Testis (tissue), 3 donors: Measurements from ENCODE around the gene RBM3. TPM values are rescaled to one million over a fixed set of nuclear protein-coding genes. Genes with fewer than 3 reads are reported as not detected.

Experiments
- DNase-seq: peaks from one replicate; pipeline ENCODE4 v3.0.0-alpha.2; 2019
- H3K27ac ChIP-seq, 2 donors: fragments of 200-600 bp; sonication (generic); one replicate each; pipeline ENCODE4 v1.5.1; 2019
- H3K27me3 ChIP-seq: fragments of 200-600 bp; sonication (generic); one replicate; pipeline ENCODE4 v1.5.1; 2019
- H3K36me3 ChIP-seq: fragments of 200-600 bp; sonication (generic); one replicate; pipeline ENCODE4 v1.5.1; 2017; ENCODE audit warnings: low read depth; ENCODE audit errors: missing control alignments
- H3K4me1 ChIP-seq: fragments of 200-600 bp; sonication (generic); one replicate; pipeline ENCODE4 v1.5.1; 2019
- H3K4me3 ChIP-seq, 2 donors: fragments of 200-600 bp; sonication (generic); one replicate each; pipeline ENCODE4 v1.5.1; 2017 to 2019
- H3K9me3 ChIP-seq: fragments of 200-600 bp; sonication (generic); one replicate; pipeline ENCODE4 v1.5.1; 2017
- CTCF ChIP-seq, 3 experiments: fragments of 450-650 bp in 2 of 3; fragments of 200-600 bp in 1 of 3; sonication (generic) in 1 of 3; IDR thresholded peaks; one replicate each; pipeline ENCODE4 v1.5.1; 2016 to 2019; ENCODE audit warnings: antibody characterized with exemption in 3 of 3, mild to moderate bottlenecking in 2 of 3, moderate library complexity in 1 of 3
- POLR2A ChIP-seq: fragments of 450-650 bp; IDR thresholded peaks from one replicate; pipeline ENCODE4 v1.6.1; 2017; ENCODE audit warnings: antibody characterized with exemption, mild to moderate bottlenecking, moderate library complexity
- WGBS, 2 donors: methylation state at CpG; one replicate each; pipeline ENCODE4 v1.1.5; 2018; 5-methylcytosine and 5-hydroxymethylcytosine counted together
- intact Hi-C: fragments of 100-400 bp; cut with DNase I; formaldehyde crosslinking; loops from one replicate; pipeline ENCODE4 v1.15.1; 2023; ENCODE audit warnings: low total_unique reads
- polyA plus RNA-seq: library from polyadenylated mRNA; stranded (reverse); fragments of 350-450 nt; fragmentation: Illumina TruSeq; extraction: RNeasy Lipid Tissue Mini Kit (QIAGEN cat#74804); gene quantifications from one replicate; pipeline ENCODE4 v1.2.3, GENCODE V29; 2014; ENCODE audit warnings: low read depth, low replicate concordance; ENCODE audit not compliant: insufficient read depth
- total RNA-seq, 2 donors: library from RNA; depleted of rRNA; stranded (reverse); fragments of >200 nt; gene quantifications; one replicate each; pipeline ENCODE4 v1.2.3, GENCODE V29; 2016

RBM3 gene
- total and polyA plus RNA-seq, 3 donors from 2014 or later = 121 to 214 (median 167) TPM

DNA sequence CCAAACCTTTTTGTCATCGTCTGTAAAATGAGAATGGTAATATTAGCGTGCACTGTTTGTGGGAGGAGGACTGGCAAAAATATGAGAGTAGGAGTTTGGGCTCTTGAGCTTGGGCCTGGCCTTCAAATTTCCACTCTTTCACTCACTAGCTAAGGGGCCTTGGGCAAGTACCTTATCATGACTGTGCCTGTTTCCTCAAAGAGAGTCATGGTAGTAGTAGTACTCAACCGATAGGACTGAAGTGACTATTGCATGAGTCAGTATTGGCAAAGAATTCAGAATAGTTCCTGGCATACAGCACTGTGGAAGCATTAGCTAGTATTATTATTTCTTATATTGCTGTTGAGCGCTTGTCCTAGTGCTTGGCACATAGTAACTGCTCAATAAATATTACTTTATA, 16.0 kb upstream of the RBM3 start:
- TF ChIP-seq POLR2A = no peak
- TF ChIP-seq CTCF (IDR thresholded peaks at IDR 0.05) = no peak
- no peaks in the 10 kb centered on the region for H3K4me1 ChIP-seq
- no peak for DNase-seq
- intact Hi-C loops = no loop called here
- no peaks in the 10 kb centered on the region for H3K9me3 ChIP-seq
- no peaks in the 10 kb centered on the region for H3K36me3 ChIP-seq
- no peak overlapping the region for H3K27ac ChIP-seq
- H3K4me3 ChIP-seq = no peak overlapping the region
- no peaks in the 10 kb centered on the region for H3K27me3 ChIP-seq
- WGBS, 2 donors = 67 to 72% methylated on average over 4 of the region's 4 CpGs

- Histone ChIP-seq H3K9me3 (no peaks in the 10 kb centered on the region), H3K27ac (no peak overlapping the region), H3K4me3 (no peak overlapping the region), H3K4me1 (no peaks in the 10 kb centered on the region), H3K27me3 (no peaks in the 10 kb centered on the region), H3K36me3 (no peaks in the 10 kb centered on the region)
- WGBS, 2 donors = 94 to 98% methylated on average over 19 to 24 of the region's 24 CpGs
- no peak for DNase-seq
- no peak for TF ChIP-seq POLR2A
- TF ChIP-seq CTCF (IDR thresholded peaks at IDR 0.05) = no peak
- intact Hi-C loops = no loop called here
Observed at GRCh38 chrX:48559636-48560035, 14.6 kb upstream of the RBM3 start.

- TF ChIP-seq POLR2A (no peak), CTCF (IDR thresholded peaks at IDR 0.05) (no peak)
- H3K27ac ChIP-seq = no peak overlapping the region
- no peaks in the 10 kb centered on the region for H3K36me3 ChIP-seq
- H3K4me1 ChIP-seq = no peaks in the 10 kb centered on the region
- H3K27me3 ChIP-seq = no peaks in the 10 kb centered on the region
- H3K4me3 ChIP-seq = no peak overlapping the region
- no peaks in the 10 kb centered on the region for H3K9me3 ChIP-seq
- no peak for DNase-seq
- WGBS, 2 donors = 92 to 95% methylated on average over 2 to 12 of the region's 14 CpGs
- intact Hi-C loops = no loop called here
Observed at GRCh38 chrX:48560056-48560455, 14.2 kb upstream of the RBM3 start.

DNA sequence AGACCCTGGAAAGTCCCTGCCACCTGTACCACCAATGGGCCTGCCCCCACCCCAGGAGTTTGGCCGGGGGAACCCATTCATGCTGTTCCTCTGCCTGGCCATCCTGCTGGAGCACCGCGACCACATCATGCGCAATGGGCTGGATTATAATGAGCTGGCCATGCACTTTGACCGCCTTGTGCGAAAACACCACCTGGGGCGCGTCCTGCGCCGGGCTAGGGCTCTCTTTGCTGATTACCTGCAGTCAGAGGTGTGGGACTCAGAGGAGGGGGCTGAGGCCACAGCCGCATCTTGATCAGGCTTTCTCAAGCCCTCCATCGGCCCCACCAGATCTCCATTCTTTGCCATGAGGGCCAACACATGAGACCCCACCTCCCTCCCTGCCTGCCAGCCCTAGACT, 13.6 kb upstream of the RBM3 start:
- intact Hi-C loops = no loop called here
- DNase-seq = no peak
- Histone ChIP-seq H3K4me1 (no peaks in the 10 kb centered on the region), H3K27me3 (no peaks in the 10 kb centered on the region), H3K4me3 (no peak overlapping the region), H3K9me3 (no peaks in the 10 kb centered on the region), H3K36me3 (no peaks in the 10 kb centered on the region), H3K27ac (no peak overlapping the region)
- TF ChIP-seq CTCF (IDR thresholded peaks at IDR 0.05) (no peak), POLR2A (no peak)
- WGBS, 2 donors = 92% methylated on average over 2 of the region's 12 CpGs; no CpG with 5 or more reads in 1 of the 2 donors

- no peak overlapping the region for H3K4me3 ChIP-seq
- WGBS, 2 donors = 50 to 81% methylated on average over 1 of the region's 1 CpG
- no peaks in the 10 kb centered on the region for H3K27me3 ChIP-seq
- intact Hi-C loops = no loop called here
- H3K27ac ChIP-seq = no peak overlapping the region
- no peaks in the 10 kb centered on the region for H3K4me1 ChIP-seq
- H3K36me3 ChIP-seq = no peaks in the 10 kb centered on the region
- no peak for TF ChIP-seq POLR2A
- TF ChIP-seq CTCF (IDR thresholded peaks at IDR 0.05) = no peak
- no peak for DNase-seq
- H3K9me3 ChIP-seq = no peaks in the 10 kb centered on the region
Observed at GRCh38 chrX:48569958-48570357, 4.3 kb upstream of the RBM3 start.
